Measurements from ENCODE around the gene PARD3B.

Gene PARD3B

GRCh38 chr2:205297368-205297767 lies 752.1 kb downstream of the PARD3B start:
- no peak for DNase-seq

DNA sequence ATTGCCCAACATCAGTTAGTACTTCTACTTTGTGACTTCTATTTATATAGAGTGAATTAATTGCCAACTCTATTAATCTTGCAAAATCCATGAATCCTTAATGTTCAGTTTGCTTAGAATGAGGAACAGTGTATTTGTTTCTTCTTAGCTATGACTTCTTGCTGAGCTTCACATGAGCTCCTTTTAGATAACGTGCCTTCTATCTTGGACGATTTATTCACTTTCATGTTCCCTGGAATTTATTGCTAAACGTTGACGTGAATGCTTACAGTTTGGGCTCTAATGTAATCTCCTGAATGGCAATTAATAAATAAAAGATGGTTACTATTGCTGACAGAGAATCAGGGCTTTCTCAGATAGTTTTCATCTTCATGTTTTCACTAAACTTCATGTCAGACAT lies 752.6 kb downstream of the PARD3B start:
- DNase-seq: no peak

GRCh38 chr2:205311201-205311600 lies 765.9 kb downstream of the PARD3B start:
- no peak for DNase-seq

- DNase-seq: peak; percentile 66
Measured at GRCh38 chr2:205321231-205321630, 776.0 kb downstream of the PARD3B start.

- no peak for DNase-seq
Measured at GRCh38 chr2:205323929-205324328, 778.7 kb downstream of the PARD3B start.

GRCh38 chr2:205324355-205324754 lies 779.1 kb downstream of the PARD3B start:
- DNase-seq: no peak

GRCh38 chr2:205333351-205333750 lies 788.1 kb downstream of the PARD3B start:
- no peak for DNase-seq

GRCh38 chr2:205337274-205337673 lies 792.0 kb downstream of the PARD3B start:
- no peak for DNase-seq

GRCh38 chr2:205338156-205338555 lies 792.9 kb downstream of the PARD3B start:
- DNase-seq: no peak

DNA sequence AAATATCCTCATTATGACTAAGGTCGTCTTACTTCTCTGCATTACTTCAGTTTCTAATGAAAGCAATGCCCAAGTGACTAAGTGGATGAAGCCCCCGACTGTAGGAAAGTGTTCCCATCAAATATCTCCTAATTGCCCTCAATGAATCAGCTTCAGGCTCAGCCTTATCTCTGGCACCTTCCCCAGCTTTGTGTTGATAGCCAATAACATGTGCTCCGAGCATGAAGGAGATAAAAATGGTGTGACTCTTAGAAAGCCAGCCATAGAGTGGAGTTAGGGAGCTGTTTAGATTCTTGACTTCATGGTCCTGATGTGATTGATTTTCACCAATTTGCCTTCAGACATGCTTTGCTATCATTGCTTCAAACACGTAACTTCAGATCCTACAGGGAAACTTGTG lies 797.8 kb downstream of the PARD3B start:
- no peak for DNase-seq

DNA sequence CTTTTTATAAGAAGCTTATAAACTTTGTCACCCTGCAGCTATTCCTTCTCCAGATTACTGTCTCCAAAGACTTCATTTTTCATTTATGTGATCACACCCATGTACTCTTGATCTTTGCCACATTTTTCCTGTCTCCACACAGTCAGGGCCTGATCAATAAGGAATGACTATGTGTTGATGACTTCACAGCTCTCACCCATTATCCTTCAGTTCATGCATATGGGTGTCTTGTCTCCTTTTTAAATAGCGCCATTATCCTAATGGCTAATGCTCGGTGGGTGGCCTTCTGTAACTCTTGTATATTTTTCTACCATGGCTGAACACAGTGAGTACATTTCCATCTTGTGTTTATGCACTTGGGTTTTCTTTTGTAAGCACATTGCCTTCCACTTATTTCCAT lies 801.4 kb downstream of the PARD3B start:
- DNase-seq: no peak

GRCh38 chr2:205347899-205348298 lies 802.6 kb downstream of the PARD3B start:
- DNase-seq: no peak

GRCh38 chr2:205352094-205352493 lies 806.8 kb downstream of the PARD3B start:
- no peak for DNase-seq

DNA sequence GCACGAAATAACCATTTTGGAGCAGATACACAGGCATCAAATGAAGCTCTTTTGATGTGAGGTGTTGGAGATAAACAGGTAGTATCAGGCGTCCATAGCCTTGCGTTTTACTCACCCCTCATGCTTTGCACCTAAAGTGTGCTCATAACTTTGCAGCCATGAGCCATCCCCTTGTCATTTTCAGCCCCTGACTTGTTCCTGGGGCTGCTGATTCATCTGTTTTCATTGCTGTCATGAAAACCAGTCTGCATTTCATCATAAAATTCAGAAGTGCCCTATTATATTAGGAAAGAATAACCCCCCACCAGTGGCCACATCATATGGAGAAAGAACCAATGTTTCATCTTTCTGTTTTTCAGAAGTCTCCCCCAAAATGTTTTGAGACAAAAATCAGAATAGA lies 807.3 kb downstream of the PARD3B start:
- DNase-seq: peak; percentile 55

DNA sequence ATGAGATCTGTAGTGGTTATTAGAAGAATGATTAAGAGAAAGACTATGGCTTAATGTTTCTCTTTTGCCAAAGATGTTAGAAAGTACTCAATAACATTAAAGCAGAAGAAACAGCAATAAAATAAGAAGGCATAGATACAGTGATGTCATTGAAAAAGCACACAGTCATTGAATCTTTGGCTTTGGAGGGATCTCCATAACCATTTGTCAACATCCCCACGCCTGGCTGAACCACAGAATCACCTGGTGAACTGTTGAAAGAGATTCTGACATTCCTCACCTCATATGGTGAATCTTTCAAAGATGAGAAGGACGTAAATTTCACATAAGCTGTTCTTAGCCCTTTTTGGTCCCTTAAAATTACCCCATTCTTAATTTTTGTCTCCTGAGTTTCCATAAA lies 812.5 kb downstream of the PARD3B start:
- DNase-seq: no peak

GRCh38 chr2:205358351-205358815 lies 813.1 kb downstream of the PARD3B start:
- peak; percentile 70 for DNase-seq

- no peak for DNase-seq
Measured at GRCh38 chr2:205361272-205361671, 816.0 kb downstream of the PARD3B start.

GRCh38 chr2:205361970-205362369 lies 816.7 kb downstream of the PARD3B start:
- no peak for DNase-seq

DNA sequence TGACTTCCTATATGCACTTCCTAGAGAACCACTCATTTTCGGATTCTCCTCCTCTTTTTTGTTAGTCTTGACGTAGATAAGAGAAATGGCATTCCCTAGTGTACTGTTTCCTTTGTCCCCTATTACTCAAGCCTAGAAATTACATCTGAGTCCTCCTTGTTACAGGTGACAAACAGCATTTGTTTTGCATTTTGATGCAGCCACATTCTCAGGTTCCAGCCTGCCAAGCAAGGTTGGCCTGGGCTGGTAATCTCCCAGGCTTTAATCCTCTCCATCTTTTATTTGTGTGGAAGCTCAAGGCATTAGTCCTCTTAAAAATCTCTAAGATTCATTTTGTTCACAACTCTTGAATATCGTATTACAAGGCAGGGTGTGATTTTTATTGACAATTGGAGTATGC lies 819.0 kb downstream of the PARD3B start:
- DNase-seq: no peak

DNA sequence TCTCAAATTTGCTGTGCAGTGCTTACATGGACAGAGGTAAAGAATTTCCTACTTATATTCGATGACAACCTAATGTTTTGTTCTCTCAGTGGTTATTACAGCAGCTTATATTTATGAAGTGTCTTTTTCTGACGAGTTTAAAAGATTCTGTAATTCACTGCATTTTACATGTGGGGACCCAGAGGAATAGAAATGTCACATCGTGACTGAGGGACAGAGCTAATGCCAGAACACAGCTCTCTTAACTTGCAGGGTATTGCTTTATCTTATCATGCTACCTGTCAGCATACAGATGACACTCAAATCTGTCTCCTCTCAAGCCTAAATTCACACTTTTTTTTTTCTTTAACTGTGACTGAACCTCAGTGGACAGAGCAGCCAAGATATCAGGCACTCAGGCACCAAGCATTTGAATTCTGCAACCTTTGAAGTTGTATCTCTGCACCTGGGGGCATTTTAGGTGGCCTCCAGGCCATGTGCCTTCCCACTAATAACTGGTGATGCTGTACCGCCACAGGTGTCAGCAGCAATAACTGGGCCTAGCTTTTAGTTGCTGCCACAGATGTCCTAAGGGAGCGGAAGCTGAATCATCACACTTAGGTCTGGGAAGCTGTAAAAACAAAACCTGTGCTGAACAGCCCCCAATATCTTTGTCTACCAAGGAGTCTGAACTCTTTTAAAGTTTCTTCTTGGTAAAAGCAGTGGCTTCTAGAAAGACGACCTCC lies 821.2 kb downstream of the PARD3B start:
- DNase-seq: no peak

DNA sequence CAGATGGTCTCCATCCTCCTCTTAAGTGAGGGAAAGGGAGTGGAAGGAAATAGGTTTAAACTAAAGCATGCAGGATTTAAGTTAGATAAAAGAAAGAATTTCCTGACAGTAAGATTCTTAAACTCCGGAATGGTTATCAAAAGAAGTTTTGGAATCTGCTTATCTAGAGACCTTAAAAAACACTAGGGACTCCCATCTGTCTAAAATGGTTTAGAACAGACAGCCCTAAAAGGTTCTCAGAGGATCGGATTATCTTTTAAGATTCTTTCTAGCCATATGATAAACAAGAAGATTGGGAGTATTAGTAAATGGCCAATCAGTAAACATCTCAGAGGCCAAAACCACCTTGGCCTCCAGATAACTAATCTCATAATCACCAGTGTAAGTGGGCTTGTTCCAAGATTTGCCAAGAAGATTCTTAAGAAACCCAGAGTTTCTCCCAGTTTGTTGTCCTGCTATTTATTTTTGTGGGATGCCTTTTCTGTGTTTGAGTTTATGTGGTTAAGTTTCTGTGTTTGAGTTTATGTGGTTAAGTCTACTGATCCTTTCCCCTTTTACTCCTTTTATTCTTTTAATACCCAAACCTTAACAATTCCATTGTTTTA lies 822.2 kb downstream of the PARD3B start:
- DNase-seq: no peak

- no peak for DNase-seq
Measured at GRCh38 chr2:205369813-205370212, 824.5 kb downstream of the PARD3B start.

- DNase-seq: no peak
Measured at GRCh38 chr2:205370726-205371125, 825.5 kb downstream of the PARD3B start.

DNA sequence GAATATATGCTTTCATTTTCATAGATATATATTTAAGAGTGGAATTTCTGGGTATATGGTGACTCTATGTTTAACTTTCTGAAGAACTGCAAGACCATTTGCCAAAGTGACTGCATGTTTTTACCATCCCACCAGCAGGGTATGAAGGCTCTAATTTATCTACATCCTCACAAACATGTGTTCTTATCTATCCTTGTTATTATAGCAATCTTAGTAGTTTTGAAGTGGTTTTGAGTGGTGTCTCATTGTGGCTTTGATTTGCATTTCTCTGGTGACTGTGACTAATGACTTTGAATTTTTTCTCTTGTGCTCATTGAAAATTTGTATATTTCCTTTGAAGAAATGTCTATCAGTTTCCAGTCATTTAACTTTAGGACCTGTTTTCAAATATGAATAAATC lies 826.9 kb downstream of the PARD3B start:
- DNase-seq: peak; percentile 52

Data from EL (cell line).